HG02610 (cell line): ENCODE results near the gene CCNG1.
"Not testable (repeated sequence)": the region's sequence is repeated elsewhere in the genome, so short reads cannot be mapped to it uniquely, and the experiment has no call there.

Source experiments
- ATAC-seq: cut with Tn5 transposase; IDR thresholded peaks from one replicate; pipeline ENCODE4 v1.9.1; 2021; ENCODE audit warnings: mild to moderate bottlenecking, moderate library complexity; ENCODE audit not compliant: unreplicated experiment

CCNG1 gene

GRCh38 chr5:163437309-163438182, at the start of gene CCNG1:
Gene CCNG1 (plus strand): TSS chr5:163437595. CDS start chr5:163439257, 1,662 bp downstream.
- ATAC-seq: peak; percentile 96

- no peak for ATAC-seq
Measured at GRCh38 chr5:163395792-163396191, 41.6 kb upstream of the CCNG1 start.

- ATAC-seq: not testable (repeated sequence)
Measured at GRCh38 chr5:163396818-163397340, 40.5 kb upstream of the CCNG1 start.

GRCh38 chr5:163397354-163397753, 40.0 kb upstream of the CCNG1 start:
- ATAC-seq: no peak

GRCh38 chr5:163399923-163400322, 37.5 kb upstream of the CCNG1 start:
- ATAC-seq: no peak

GRCh38 chr5:163401271-163401670, 36.1 kb upstream of the CCNG1 start:
- ATAC-seq: no peak

- ATAC-seq: no peak
Measured at GRCh38 chr5:163402007-163402406, 35.4 kb upstream of the CCNG1 start.

- ATAC-seq: no peak
Measured at GRCh38 chr5:163404364-163405173, 32.8 kb upstream of the CCNG1 start.

GRCh38 chr5:163407034-163407655, 30.2 kb upstream of the CCNG1 start:
- peak; percentile 80 for ATAC-seq

- ATAC-seq: peak; percentile 61
Measured at GRCh38 chr5:163408311-163408923, 29.0 kb upstream of the CCNG1 start.

GRCh38 chr5:163409384-163409783, 28.0 kb upstream of the CCNG1 start:
- ATAC-seq: no peak

- peak; percentile 30 for ATAC-seq
Measured at GRCh38 chr5:163410505-163410904, 26.9 kb upstream of the CCNG1 start.

GRCh38 chr5:163415673-163416072, 21.7 kb upstream of the CCNG1 start:
- not testable (repeated sequence) for ATAC-seq

GRCh38 chr5:163424836-163425235, 12.6 kb upstream of the CCNG1 start:
- ATAC-seq: no peak

- ATAC-seq: not testable (repeated sequence)
Measured at GRCh38 chr5:163426128-163426527, 11.3 kb upstream of the CCNG1 start.

GRCh38 chr5:163432544-163432943, 4.9 kb upstream of the CCNG1 start:
- no peak for ATAC-seq

- no peak for ATAC-seq
Measured at GRCh38 chr5:163433271-163433670, 4.1 kb upstream of the CCNG1 start.

GRCh38 chr5:163434401-163434866, 3.0 kb upstream of the CCNG1 start:
- no peak for ATAC-seq

- no peak for ATAC-seq
Measured at GRCh38 chr5:163436515-163436914, 880 bp upstream of the CCNG1 start.

GRCh38 chr5:163437011-163437308, 435 bp upstream of the CCNG1 start:
- no peak for ATAC-seq

GRCh38 chr5:163439092-163439425, 1.7 kb downstream of the CCNG1 start:
- peak; percentile 15 for ATAC-seq
